A549 (cell line): ENCODE measurements around the gene TNIK.

Experiments
- CEBPB ChIP-seq, 2 experiments: fragments of >200 bp in 1 of 2; sonication (Bioruptor Twin) in 1 of 2; formaldehyde crosslinking in 1 of 2; IDR thresholded peaks; 2 replicates each; pipeline ENCODE4 v1.6.1; 2012 to 2016
- CHD2 ChIP-seq: fragments of 150-350 bp; IDR thresholded peaks from 2 replicates; pipeline ENCODE4 v1.6.1; 2014; ENCODE audit warnings: low read length; ENCODE audit not compliant: partially characterized antibody
- EP300 ChIP-seq, 2 experiments: fragments of >200 bp; sonication (Bioruptor Twin); formaldehyde crosslinking; IDR thresholded peaks; 2 replicates in 1 of 2; 3 replicates in 1 of 2; pipeline ENCODE4 v1.6.1; 2016 to 2017
- POLR2A ChIP-seq: IDR thresholded peaks from 2 replicates; pipeline ENCODE4 v1.6.1; 2012; ENCODE audit warnings: mild to moderate bottlenecking, low read length
- USF2 ChIP-seq: fragments of 450-650 bp; IDR thresholded peaks from 2 replicates; pipeline ENCODE4 v1.6.1; 2014; ENCODE audit warnings: antibody characterized with exemption
- TF ChIP-seq, protein P1 (sequence below): fragments of >200 bp; sonication (Bioruptor Twin); formaldehyde crosslinking; IDR thresholded peaks from 3 replicates; pipeline ENCODE4 v1.5.1; 2016
- TF ChIP-seq, protein P2 (sequence below): fragments of 200-600 bp; sonication (generic); IDR thresholded peaks from 2 replicates; pipeline ENCODE4 v1.6.1; 2016; ENCODE audit warnings: antibody characterized with exemption, mild to moderate bottlenecking, moderate library complexity
- TF ChIP-seq, protein P3 (sequence below): fragments of 150-350 bp; IDR thresholded peaks from 2 replicates; pipeline ENCODE4 v1.6.1; 2014; ENCODE audit warnings: low read depth, mild to moderate bottlenecking, low read length

GRCh38 chr3:171491361-171491760 lies 31.2 kb upstream of the TNIK start:
- TF ChIP-seq, protein P1, sequence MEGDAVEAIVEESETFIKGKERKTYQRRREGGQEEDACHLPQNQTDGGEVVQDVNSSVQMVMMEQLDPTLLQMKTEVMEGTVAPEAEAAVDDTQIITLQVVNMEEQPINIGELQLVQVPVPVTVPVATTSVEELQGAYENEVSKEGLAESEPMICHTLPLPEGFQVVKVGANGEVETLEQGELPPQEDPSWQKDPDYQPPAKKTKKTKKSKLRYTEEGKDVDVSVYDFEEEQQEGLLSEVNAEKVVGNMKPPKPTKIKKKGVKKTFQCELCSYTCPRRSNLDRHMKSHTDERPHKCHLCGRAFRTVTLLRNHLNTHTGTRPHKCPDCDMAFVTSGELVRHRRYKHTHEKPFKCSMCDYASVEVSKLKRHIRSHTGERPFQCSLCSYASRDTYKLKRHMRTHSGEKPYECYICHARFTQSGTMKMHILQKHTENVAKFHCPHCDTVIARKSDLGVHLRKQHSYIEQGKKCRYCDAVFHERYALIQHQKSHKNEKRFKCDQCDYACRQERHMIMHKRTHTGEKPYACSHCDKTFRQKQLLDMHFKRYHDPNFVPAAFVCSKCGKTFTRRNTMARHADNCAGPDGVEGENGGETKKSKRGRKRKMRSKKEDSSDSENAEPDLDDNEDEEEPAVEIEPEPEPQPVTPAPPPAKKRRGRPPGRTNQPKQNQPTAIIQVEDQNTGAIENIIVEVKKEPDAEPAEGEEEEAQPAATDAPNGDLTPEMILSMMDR: no peak
- no peak for TF ChIP-seq POLR2A
- no peak for TF ChIP-seq USF2
- TF ChIP-seq, protein P2, sequence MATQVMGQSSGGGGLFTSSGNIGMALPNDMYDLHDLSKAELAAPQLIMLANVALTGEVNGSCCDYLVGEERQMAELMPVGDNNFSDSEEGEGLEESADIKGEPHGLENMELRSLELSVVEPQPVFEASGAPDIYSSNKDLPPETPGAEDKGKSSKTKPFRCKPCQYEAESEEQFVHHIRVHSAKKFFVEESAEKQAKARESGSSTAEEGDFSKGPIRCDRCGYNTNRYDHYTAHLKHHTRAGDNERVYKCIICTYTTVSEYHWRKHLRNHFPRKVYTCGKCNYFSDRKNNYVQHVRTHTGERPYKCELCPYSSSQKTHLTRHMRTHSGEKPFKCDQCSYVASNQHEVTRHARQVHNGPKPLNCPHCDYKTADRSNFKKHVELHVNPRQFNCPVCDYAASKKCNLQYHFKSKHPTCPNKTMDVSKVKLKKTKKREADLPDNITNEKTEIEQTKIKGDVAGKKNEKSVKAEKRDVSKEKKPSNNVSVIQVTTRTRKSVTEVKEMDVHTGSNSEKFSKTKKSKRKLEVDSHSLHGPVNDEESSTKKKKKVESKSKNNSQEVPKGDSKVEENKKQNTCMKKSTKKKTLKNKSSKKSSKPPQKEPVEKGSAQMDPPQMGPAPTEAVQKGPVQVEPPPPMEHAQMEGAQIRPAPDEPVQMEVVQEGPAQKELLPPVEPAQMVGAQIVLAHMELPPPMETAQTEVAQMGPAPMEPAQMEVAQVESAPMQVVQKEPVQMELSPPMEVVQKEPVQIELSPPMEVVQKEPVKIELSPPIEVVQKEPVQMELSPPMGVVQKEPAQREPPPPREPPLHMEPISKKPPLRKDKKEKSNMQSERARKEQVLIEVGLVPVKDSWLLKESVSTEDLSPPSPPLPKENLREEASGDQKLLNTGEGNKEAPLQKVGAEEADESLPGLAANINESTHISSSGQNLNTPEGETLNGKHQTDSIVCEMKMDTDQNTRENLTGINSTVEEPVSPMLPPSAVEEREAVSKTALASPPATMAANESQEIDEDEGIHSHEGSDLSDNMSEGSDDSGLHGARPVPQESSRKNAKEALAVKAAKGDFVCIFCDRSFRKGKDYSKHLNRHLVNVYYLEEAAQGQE: no peak
- TF ChIP-seq CHD2: no peak
- no peak for TF ChIP-seq CEBPB (IDR thresholded peaks at IDR 0.05)
- TF ChIP-seq, protein P3, sequence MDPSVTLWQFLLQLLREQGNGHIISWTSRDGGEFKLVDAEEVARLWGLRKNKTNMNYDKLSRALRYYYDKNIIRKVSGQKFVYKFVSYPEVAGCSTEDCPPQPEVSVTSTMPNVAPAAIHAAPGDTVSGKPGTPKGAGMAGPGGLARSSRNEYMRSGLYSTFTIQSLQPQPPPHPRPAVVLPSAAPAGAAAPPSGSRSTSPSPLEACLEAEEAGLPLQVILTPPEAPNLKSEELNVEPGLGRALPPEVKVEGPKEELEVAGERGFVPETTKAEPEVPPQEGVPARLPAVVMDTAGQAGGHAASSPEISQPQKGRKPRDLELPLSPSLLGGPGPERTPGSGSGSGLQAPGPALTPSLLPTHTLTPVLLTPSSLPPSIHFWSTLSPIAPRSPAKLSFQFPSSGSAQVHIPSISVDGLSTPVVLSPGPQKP: no peak
- TF ChIP-seq EP300 (IDR thresholded peaks at IDR 0.05): no peak
